Liver (tissue), 9 donors: ENCODE measurements around the gene TJP1. TPM values are rescaled to one million over a fixed set of nuclear protein-coding genes. Genes with fewer than 3 reads are reported as not detected.
"Not testable (repeated sequence)": the region's sequence is repeated elsewhere in the genome, so short reads cannot be mapped to it uniquely, and the experiment has no call there.

Experiments
- DNase-seq: peaks from one replicate; pipeline ENCODE4 v3.0.0-alpha.2; 2017; ENCODE audit warnings: low spot score
- H3K27ac ChIP-seq, 2 donors: one replicate each; pipeline ENCODE4 v1.7.0; 2013; ENCODE audit warnings: inconsistent platforms in 2 of 2, low read length in 2 of 2, control low read depth in 1 of 2, low read depth in 1 of 2, mild to moderate bottlenecking in 1 of 2
- H3K27me3 ChIP-seq, 4 donors: one replicate each; pipeline versions ENCODE4 v1.6.1 to v1.7.0; 2013; ENCODE audit warnings: low read length in 3 of 4, inconsistent platforms in 1 of 4, mild to moderate bottlenecking in 1 of 4, moderate library complexity in 1 of 4; ENCODE audit not compliant: control insufficient read depth in 4 of 4, insufficient read depth in 4 of 4
- H3K36me3 ChIP-seq, 4 donors: one replicate each; pipeline versions ENCODE4 v1.6.1 to v1.7.0; 2013; ENCODE audit warnings: low read length in 3 of 4, mild to moderate bottlenecking in 3 of 4, low read depth in 1 of 4, moderate library complexity in 1 of 4; ENCODE audit not compliant: control insufficient read depth in 4 of 4, insufficient read depth in 3 of 4
- H3K4me1 ChIP-seq, 4 donors: one replicate each; pipeline versions ENCODE4 v1.6.1 to v1.7.0; 2013; ENCODE audit warnings: low read length in 3 of 4, mild to moderate bottlenecking in 3 of 4, moderate library complexity in 1 of 4; ENCODE audit not compliant: control insufficient read depth in 4 of 4, insufficient read depth in 4 of 4
- H3K4me3 ChIP-seq, 3 donors: one replicate each; pipeline versions ENCODE4 v1.6.1 to v1.7.0; 2013; ENCODE audit warnings: low read length in 3 of 3, control low read depth in 1 of 3, low read depth in 1 of 3, mild to moderate bottlenecking in 1 of 3
- H3K9ac ChIP-seq, 2 donors: one replicate each; pipeline ENCODE4 v1.7.0; 2013; ENCODE audit warnings: low read length in 2 of 2, mild to moderate bottlenecking in 2 of 2, moderate library complexity in 2 of 2, control low read depth in 1 of 2, low read depth in 1 of 2
- H3K9me3 ChIP-seq, 4 donors: one replicate each; pipeline versions ENCODE4 v1.6.1 to v1.7.0; 2013; ENCODE audit warnings: low read length in 3 of 4; ENCODE audit not compliant: control insufficient read depth in 4 of 4
- EGR1 ChIP-seq, 2 donors: IDR thresholded peaks; 2 replicates each; pipeline ENCODE4 v1.6.1; 2016 to 2018; ENCODE audit warnings: antibody characterized with exemption in 2 of 2, low read depth in 2 of 2
- FOXA1 ChIP-seq: IDR thresholded peaks from 2 replicates; pipeline ENCODE4 v1.6.1; 2016; ENCODE audit warnings: antibody characterized with exemption
- FOXA2 ChIP-seq: IDR thresholded peaks from 2 replicates; pipeline ENCODE4 v1.6.1; 2016; ENCODE audit warnings: antibody characterized with exemption
- GABPA ChIP-seq, 2 donors: IDR thresholded peaks in 1 of 2; conservative IDR thresholded peaks in 1 of 2; 2 replicates each; pipeline ENCODE4 v1.6.1; 2016; ENCODE audit warnings: antibody characterized with exemption in 2 of 2, mild to moderate bottlenecking in 1 of 2, moderate library complexity in 1 of 2
- HNF4A ChIP-seq, 2 donors: conservative IDR thresholded peaks; 2 replicates each; pipeline ENCODE4 v1.6.1; 2016; ENCODE audit warnings: antibody characterized with exemption in 2 of 2, mild to moderate bottlenecking in 2 of 2
- HNF4G ChIP-seq: IDR thresholded peaks from 2 replicates; pipeline ENCODE4 v1.6.1; 2016; ENCODE audit warnings: antibody characterized with exemption
- JUND ChIP-seq, 2 donors: IDR thresholded peaks; 2 replicates each; pipeline ENCODE4 v1.6.1; 2016; ENCODE audit warnings: antibody characterized with exemption in 2 of 2
- NR2F2 ChIP-seq: IDR thresholded peaks from 2 replicates; pipeline ENCODE4 v1.6.1; 2016; ENCODE audit warnings: antibody characterized with exemption
- RAD21 ChIP-seq, 2 donors: IDR thresholded peaks; 2 replicates each; pipeline ENCODE4 v1.6.1; 2016; ENCODE audit warnings: antibody characterized with exemption in 2 of 2, mild to moderate bottlenecking in 2 of 2
- RXRA ChIP-seq, 2 donors: IDR thresholded peaks; 2 replicates each; pipeline ENCODE4 v1.6.1; 2017 to 2018; ENCODE audit warnings: antibody characterized with exemption in 2 of 2, mild to moderate bottlenecking in 1 of 2
- SP1 ChIP-seq: IDR thresholded peaks from 2 replicates; pipeline ENCODE4 v1.6.1; 2018; ENCODE audit warnings: antibody characterized with exemption, mild to moderate bottlenecking
- TAF1 ChIP-seq: conservative IDR thresholded peaks from 2 replicates; pipeline ENCODE4 v1.6.1; 2016; ENCODE audit warnings: antibody characterized with exemption, mild to moderate bottlenecking
- YY1 ChIP-seq: IDR thresholded peaks from 2 replicates; pipeline ENCODE4 v1.6.1; 2016; ENCODE audit warnings: antibody characterized with exemption, mild to moderate bottlenecking
- WGBS: extraction: QIAGEN DNeasy Blood & Tissue Kit; methylation state at CpG from one replicate; pipeline ENCODE4 v1.1.7; 2013; 5-methylcytosine and 5-hydroxymethylcytosine counted together
- polyA plus RNA-seq, 2 donors: library from polyadenylated mRNA; stranded (reverse) in 1 of 2; unstranded in 1 of 2; fragments of 200-250 nt in 1 of 2; fragments of >200 nt in 1 of 2; fragmentation: Nextera tagmentation in 1 of 2; extraction: Ambion mirVana in 1 of 2; gene quantifications; one replicate each; pipeline versions ENCODE4 v1.2.1 to v1.2.3, GENCODE V29; 2013 to 2015
- total RNA-seq, 2 donors: library from RNA; depleted of rRNA; stranded (reverse); fragments of >200 nt; gene quantifications; one replicate each; pipeline ENCODE4 v1.2.3, GENCODE V29; 2014
- TF ChIP-seq, protein P1 (sequence below): fragments of 150-350 bp; IDR thresholded peaks from 2 replicates; pipeline ENCODE4 v1.5.1; 2017; ENCODE audit warnings: improper control_type of control experiment, low read depth, low read length; ENCODE audit not compliant: missing input control
- TF ChIP-seq, protein P2 (sequence below): IDR thresholded peaks from 2 replicates; pipeline ENCODE4 v1.6.1; 2016; ENCODE audit warnings: antibody characterized with exemption
- TF ChIP-seq, protein P3 (sequence below): IDR thresholded peaks from 2 replicates; pipeline ENCODE4 v1.6.1; 2016; ENCODE audit warnings: antibody characterized with exemption
- TF ChIP-seq, protein P4 (sequence below): IDR thresholded peaks from 2 replicates; pipeline ENCODE4 v1.6.1; 2016; ENCODE audit warnings: antibody characterized with exemption
- TF ChIP-seq, protein P5 (sequence below): IDR thresholded peaks from 2 replicates; pipeline ENCODE4 v1.6.1; 2016; ENCODE audit warnings: antibody characterized with exemption, mild to moderate bottlenecking
- donor health status: healthy.
- donor health status: healthy.
- donor health status: healthy.
- donor health status: healthy.
- donor health status: healthy.

The TJP1 gene
- total and polyA plus RNA-seq, 4 donors, result 12.6 to 40.4 (median 16.9) TPM

DNA sequence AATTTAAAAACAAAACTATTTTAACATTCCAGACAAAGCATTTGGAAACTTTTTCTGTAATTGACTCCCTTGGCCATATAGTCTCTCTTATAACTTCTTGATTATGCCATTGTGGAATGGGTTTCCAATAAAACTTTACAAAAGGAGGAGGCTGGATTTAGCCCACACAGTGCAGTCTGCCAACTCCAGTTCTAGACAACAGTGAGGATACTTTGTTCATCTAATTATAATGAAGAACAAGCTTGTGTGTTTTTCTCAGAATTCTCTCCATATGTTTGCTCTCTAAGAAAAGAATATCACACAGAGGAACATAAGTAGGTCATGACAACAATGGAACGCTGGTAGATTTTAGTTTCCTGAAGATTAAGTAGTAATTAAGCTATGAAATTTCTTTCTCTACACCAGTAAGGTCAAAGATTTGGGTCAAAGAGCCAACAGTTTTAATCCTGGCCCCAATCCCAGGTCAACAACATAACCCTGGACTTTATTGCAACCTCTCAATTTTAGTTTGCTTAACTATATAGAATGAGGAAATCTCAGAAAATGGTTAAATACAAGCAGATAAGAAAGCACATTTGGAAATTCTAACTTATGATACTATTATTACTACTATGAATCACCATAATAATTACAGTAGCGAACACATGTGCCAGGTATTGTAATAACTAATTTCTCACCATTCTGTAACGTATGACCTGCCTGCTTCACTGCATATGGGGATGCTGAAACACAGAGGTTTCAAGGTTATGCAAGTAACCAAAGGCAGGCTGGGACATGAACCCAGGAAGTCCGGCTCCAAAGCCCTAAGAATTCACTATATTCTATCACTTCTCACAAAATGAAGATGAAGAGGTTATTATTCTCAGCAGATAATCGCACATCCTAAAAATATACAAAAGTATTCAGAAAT is 65.7 kb downstream of the TJP1 start (continued):
- TF ChIP-seq YY1, result peak; percentile 38

DNA sequence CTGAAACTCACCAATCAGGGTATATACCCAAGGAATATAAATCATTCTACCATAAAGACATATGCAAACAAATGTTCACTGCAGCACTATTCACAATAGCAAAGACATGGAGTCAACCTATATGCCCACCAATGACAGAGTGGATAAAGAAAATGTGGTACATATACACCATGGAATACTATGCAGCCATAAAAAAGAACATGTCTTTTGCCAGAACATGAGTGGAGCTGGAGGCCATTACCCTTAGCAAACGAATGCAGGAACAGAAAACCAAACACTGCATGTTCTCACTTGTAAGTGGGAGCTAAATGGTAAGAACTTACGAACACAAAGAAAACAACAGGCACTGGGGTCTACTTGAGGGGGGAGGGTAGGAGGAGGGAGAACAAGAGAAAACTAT is 68.3 kb downstream of the TJP1 start:
- peaks cover 3 to 20% (median 18%) of the 10 kb centered on the region in 4 donors for H3K4me1 ChIP-seq
- not testable (repeated sequence) for H3K9me3 ChIP-seq, DNase-seq, H3K36me3 ChIP-seq, H3K27me3 ChIP-seq, H3K4me3 ChIP-seq, H3K9ac ChIP-seq, H3K27ac ChIP-seq
- WGBS, result 89% methylated on average over 2 of the region's 2 CpGs

DNA sequence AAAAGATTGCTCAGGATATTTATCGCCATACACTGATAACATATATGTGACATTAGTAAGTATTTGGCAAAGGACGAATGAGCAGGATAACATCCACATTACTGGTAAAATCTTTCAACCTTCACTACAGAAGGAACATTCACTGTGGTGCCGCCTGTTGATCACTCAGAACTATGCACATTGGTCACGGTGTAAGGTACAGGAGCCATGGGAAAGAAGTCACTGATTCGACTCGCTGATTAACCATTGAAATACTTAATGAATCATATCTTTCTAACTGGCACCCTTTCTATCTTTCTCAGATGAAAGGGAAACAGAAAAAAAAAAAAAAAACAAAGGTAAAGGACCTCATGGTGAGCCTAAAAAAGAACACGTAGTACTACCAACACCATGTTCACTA is 68.8 kb downstream of the TJP1 start:
- Histone ChIP-seq H3K27me3 (no peaks in the 10 kb centered on the region), H3K9ac (no peak overlapping the region), H3K9me3 (no peaks in the 10 kb centered on the region), H3K27ac (no peak overlapping the region), H3K36me3 (peaks cover 0 to 4% (median under 1%) of the 10 kb centered on the region in 4 donors), H3K4me3 (no peak overlapping the region), H3K4me1 (peaks cover 3 to 20% (median 18%) of the 10 kb centered on the region in 4 donors)
- WGBS, result 94% methylated on average over 7 of the region's 7 CpGs
- TF ChIP-seq FOXA2, result no peak
- no peak for TF ChIP-seq FOXA1
- no peak for TF ChIP-seq RAD21 (IDR thresholded peaks at IDR 0.05)
- TF ChIP-seq YY1, result no peak
- TF ChIP-seq, protein P1, sequence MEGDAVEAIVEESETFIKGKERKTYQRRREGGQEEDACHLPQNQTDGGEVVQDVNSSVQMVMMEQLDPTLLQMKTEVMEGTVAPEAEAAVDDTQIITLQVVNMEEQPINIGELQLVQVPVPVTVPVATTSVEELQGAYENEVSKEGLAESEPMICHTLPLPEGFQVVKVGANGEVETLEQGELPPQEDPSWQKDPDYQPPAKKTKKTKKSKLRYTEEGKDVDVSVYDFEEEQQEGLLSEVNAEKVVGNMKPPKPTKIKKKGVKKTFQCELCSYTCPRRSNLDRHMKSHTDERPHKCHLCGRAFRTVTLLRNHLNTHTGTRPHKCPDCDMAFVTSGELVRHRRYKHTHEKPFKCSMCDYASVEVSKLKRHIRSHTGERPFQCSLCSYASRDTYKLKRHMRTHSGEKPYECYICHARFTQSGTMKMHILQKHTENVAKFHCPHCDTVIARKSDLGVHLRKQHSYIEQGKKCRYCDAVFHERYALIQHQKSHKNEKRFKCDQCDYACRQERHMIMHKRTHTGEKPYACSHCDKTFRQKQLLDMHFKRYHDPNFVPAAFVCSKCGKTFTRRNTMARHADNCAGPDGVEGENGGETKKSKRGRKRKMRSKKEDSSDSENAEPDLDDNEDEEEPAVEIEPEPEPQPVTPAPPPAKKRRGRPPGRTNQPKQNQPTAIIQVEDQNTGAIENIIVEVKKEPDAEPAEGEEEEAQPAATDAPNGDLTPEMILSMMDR, result no peak
- no peak for TF ChIP-seq SP1
- TF ChIP-seq EGR1 (IDR thresholded peaks at IDR 0.05; ENCODE audit: low read depth in 2 of 2), result no peak
- DNase-seq, result no peak

DNA sequence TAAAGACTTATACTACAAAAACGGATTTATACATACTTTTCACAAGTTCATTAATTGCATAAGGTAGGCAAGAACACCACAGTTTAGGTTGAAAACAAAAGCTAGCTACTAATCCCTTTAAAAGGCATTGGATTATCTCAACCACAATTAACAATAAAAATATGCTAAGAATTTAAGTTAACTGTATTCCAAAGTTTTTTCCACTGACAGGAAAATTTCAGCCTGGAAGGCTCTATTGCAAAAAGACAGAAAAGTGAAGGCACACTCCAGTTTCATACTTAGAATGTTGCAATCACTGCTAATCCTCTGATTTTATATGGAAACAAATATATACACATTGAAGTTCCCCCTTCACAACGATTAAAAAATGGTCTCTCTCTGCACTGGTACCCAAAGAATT is 71.5 kb downstream of the TJP1 start:
- H3K4me3 ChIP-seq, result no peak overlapping the region
- H3K9me3 ChIP-seq, result no peaks in the 10 kb centered on the region
- WGBS, result 83% methylated on average over 2 of the region's 2 CpGs
- TF ChIP-seq SP1, result no peak
- no peak for TF ChIP-seq FOXA2
- no peak for TF ChIP-seq FOXA1
- TF ChIP-seq GABPA (IDR thresholded peaks at IDR 0.05 in 1 of 2, conservative IDR thresholded peaks at IDR 0.05 in 1 of 2), result no peak
- no peak for TF ChIP-seq RXRA (IDR thresholded peaks at IDR 0.05)
- no peak for TF ChIP-seq TAF1
- no peak for TF ChIP-seq JUND (IDR thresholded peaks at IDR 0.05)
- TF ChIP-seq HNF4A (conservative IDR thresholded peaks at IDR 0.05), result no peak
- no peak for TF ChIP-seq NR2F2
- TF ChIP-seq, protein P2, sequence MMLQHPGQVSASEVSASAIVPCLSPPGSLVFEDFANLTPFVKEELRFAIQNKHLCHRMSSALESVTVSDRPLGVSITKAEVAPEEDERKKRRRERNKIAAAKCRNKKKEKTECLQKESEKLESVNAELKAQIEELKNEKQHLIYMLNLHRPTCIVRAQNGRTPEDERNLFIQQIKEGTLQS, result no peak
- TF ChIP-seq, protein P3, sequence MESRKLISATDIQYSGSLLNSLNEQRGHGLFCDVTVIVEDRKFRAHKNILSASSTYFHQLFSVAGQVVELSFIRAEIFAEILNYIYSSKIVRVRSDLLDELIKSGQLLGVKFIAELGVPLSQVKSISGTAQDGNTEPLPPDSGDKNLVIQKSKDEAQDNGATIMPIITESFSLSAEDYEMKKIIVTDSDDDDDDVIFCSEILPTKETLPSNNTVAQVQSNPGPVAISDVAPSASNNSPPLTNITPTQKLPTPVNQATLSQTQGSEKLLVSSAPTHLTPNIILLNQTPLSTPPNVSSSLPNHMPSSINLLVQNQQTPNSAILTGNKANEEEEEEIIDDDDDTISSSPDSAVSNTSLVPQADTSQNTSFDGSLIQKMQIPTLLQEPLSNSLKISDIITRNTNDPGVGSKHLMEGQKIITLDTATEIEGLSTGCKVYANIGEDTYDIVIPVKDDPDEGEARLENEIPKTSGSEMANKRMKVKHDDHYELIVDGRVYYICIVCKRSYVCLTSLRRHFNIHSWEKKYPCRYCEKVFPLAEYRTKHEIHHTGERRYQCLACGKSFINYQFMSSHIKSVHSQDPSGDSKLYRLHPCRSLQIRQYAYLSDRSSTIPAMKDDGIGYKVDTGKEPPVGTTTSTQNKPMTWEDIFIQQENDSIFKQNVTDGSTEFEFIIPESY, result no peak
- TF ChIP-seq, protein P4, sequence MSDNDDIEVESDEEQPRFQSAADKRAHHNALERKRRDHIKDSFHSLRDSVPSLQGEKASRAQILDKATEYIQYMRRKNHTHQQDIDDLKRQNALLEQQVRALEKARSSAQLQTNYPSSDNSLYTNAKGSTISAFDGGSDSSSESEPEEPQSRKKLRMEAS, result no peak
- TF ChIP-seq, protein P5, sequence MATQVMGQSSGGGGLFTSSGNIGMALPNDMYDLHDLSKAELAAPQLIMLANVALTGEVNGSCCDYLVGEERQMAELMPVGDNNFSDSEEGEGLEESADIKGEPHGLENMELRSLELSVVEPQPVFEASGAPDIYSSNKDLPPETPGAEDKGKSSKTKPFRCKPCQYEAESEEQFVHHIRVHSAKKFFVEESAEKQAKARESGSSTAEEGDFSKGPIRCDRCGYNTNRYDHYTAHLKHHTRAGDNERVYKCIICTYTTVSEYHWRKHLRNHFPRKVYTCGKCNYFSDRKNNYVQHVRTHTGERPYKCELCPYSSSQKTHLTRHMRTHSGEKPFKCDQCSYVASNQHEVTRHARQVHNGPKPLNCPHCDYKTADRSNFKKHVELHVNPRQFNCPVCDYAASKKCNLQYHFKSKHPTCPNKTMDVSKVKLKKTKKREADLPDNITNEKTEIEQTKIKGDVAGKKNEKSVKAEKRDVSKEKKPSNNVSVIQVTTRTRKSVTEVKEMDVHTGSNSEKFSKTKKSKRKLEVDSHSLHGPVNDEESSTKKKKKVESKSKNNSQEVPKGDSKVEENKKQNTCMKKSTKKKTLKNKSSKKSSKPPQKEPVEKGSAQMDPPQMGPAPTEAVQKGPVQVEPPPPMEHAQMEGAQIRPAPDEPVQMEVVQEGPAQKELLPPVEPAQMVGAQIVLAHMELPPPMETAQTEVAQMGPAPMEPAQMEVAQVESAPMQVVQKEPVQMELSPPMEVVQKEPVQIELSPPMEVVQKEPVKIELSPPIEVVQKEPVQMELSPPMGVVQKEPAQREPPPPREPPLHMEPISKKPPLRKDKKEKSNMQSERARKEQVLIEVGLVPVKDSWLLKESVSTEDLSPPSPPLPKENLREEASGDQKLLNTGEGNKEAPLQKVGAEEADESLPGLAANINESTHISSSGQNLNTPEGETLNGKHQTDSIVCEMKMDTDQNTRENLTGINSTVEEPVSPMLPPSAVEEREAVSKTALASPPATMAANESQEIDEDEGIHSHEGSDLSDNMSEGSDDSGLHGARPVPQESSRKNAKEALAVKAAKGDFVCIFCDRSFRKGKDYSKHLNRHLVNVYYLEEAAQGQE, result no peak
- no peak for TF ChIP-seq YY1
- TF ChIP-seq HNF4G, result no peak

More for the DNA sequence above, 71.5 kb downstream of the TJP1 start:
- peaks cover 0 to 11% (median 2%) of the 10 kb centered on the region in 4 donors for H3K4me1 ChIP-seq
- DNase-seq, result no peak
- H3K36me3 ChIP-seq, result peaks cover 0 to 4% (median under 1%) of the 10 kb centered on the region in 4 donors
- no peak overlapping the region for H3K9ac ChIP-seq
- no peak overlapping the region for H3K27ac ChIP-seq
- no peaks in the 10 kb centered on the region for H3K27me3 ChIP-seq
